Progenitor cell of endocrine pancreas (in vitro differentiated cells): ENCODE measurements around the gene TNRC6B. TPM values are rescaled to one million over a fixed set of nuclear protein-coding genes. Genes with fewer than 3 reads are reported as not detected.
"Not testable (repeated sequence)": the region's sequence is repeated elsewhere in the genome, so short reads cannot be mapped to it uniquely, and the experiment has no call there.

Experiments
- DNase-seq: peaks from one replicate; pipeline ENCODE4 v3.0.0; 2021; ENCODE audit warnings: low spot score; ENCODE audit not compliant: unreplicated experiment
- H3K27ac Mint-ChIP-seq: 2 replicates; pipeline ENCODE4 v1.8.0; 2021; ENCODE audit warnings: mild to moderate bottlenecking, moderate library complexity, mixed read lengths
- H3K27me3 Mint-ChIP-seq: 2 replicates; pipeline ENCODE4 v1.8.0; 2021; ENCODE audit warnings: mixed read lengths
- H3K36me3 Mint-ChIP-seq: 2 replicates; pipeline ENCODE4 v1.8.0; 2022; ENCODE audit warnings: mixed read lengths; ENCODE audit not compliant: insufficient read depth
- H3K4me1 Mint-ChIP-seq: 2 replicates; pipeline ENCODE4 v1.8.0; 2021; ENCODE audit warnings: low read depth, mixed read lengths
- H3K4me3 Mint-ChIP-seq: 2 replicates; pipeline ENCODE4 v1.8.0; 2021; ENCODE audit warnings: low read depth, mild to moderate bottlenecking, moderate library complexity, mixed read lengths
- H3K9me3 Mint-ChIP-seq: 2 replicates; pipeline ENCODE4 v1.8.0; 2021; ENCODE audit warnings: low read depth, mixed read lengths
- total RNA-seq: library from RNA; stranded (reverse); gene quantifications from 2 replicates; pipeline ENCODE4 v1.2.1, GENCODE V29; 2021
- TF ChIP-seq, protein P1 (sequence below): fragments of 200-600 bp; sonication (generic); IDR thresholded peaks from one replicate; pipeline ENCODE4 v1.5.0; 2021; ENCODE audit warnings: antibody characterized with exemption, mild to moderate bottlenecking; ENCODE audit not compliant: unreplicated experiment

The TNRC6B gene
- total RNA-seq, 1 donor from 2014 or later = 73.2 TPM

DNA sequence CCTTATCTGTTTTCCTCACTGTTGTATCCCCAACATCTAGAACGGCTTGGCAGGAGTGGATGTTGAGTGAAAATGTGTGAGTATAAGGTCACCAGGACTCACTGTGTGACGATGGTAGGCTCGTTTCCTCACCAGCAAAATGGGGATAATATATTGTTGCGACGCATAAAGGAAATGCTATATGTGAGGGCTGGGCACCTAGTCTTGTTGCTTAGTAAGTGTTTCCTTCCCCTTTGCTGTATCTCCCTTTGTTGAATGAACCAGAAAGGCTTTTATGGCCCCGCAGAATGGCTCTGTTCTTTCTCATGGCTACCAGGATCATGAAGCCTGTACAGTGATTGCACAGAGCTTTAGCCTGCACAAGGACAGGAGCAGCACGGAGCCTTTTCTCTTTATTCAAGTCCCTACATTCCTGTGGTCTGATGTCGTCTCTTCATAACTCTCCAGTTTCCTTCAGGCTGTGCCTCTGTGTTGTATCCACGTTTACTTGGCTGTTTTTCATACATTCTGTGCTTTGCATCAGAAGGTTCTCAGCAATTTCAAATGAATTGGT lies 5.4 kb downstream of the TNRC6B start:
- Mint-ChIP-seq H3K27ac (peak overlapping the region; percentile 91), H3K4me1 (peaks cover 62% of the 10 kb centered on the region), H3K36me3 (peaks cover 5% of the 10 kb centered on the region), H3K27me3 (no peaks in the 10 kb centered on the region), H3K4me3 (no peak overlapping the region), H3K9me3 (peaks cover 5% of the 10 kb centered on the region)
- TF ChIP-seq, protein P1, sequence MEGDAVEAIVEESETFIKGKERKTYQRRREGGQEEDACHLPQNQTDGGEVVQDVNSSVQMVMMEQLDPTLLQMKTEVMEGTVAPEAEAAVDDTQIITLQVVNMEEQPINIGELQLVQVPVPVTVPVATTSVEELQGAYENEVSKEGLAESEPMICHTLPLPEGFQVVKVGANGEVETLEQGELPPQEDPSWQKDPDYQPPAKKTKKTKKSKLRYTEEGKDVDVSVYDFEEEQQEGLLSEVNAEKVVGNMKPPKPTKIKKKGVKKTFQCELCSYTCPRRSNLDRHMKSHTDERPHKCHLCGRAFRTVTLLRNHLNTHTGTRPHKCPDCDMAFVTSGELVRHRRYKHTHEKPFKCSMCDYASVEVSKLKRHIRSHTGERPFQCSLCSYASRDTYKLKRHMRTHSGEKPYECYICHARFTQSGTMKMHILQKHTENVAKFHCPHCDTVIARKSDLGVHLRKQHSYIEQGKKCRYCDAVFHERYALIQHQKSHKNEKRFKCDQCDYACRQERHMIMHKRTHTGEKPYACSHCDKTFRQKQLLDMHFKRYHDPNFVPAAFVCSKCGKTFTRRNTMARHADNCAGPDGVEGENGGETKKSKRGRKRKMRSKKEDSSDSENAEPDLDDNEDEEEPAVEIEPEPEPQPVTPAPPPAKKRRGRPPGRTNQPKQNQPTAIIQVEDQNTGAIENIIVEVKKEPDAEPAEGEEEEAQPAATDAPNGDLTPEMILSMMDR = no peak
- no peak for DNase-seq

DNA sequence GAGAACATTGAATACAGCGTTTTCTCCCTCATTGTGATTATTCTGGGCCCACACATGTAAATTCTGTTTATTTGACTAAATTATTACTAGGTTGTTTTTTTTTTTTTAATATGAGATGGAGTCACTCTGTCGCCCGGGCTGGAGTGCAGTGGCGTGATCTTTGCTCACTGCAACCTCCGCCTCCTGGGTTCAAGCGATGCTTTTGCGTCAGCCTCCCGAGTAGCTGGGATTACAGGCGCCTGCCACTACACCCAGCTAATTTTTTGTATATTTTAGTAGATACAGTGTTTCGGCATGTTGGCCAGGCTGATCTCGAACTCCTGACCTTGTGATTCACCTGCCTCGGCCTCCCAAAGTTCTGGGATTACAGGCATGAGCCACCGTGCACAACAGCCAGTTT lies 5.9 kb downstream of the TNRC6B start:
- not testable (repeated sequence) for H3K9me3 Mint-ChIP-seq, H3K36me3 Mint-ChIP-seq, H3K4me3 Mint-ChIP-seq, DNase-seq, H3K27me3 Mint-ChIP-seq
- H3K27ac Mint-ChIP-seq = peak overlapping the region; percentile 91
- H3K4me1 Mint-ChIP-seq = peaks cover 67% of the 10 kb centered on the region

DNA sequence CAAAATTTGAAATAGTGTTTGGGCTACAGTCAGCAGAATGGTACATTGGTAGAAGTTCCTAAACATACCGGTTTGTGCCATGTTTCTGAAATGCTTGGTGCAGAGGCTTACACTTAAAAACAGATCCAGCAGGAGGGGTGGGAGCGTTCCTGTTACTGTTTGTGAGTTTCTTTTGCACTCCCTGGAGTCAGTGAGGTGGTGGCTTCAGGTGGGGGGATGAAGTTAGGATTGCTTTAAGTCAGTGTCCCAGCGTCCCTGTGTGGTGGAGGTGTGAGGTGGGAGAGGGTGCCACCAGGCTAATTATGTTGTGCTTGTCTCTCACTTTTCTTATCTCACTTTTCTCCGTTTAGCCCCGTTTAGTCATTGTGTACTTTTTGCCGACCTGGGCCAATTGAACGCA lies 9.7 kb downstream of the TNRC6B start:
- Mint-ChIP-seq H3K27me3 (no peaks in the 10 kb centered on the region), H3K27ac (peak overlapping the region; percentile 84), H3K36me3 (peaks cover 8% of the 10 kb centered on the region), H3K4me1 (peaks cover 64% of the 10 kb centered on the region), H3K9me3 (peaks cover 5% of the 10 kb centered on the region), H3K4me3 (no peak overlapping the region)
- DNase-seq = no peak
- TF ChIP-seq, protein P1 = no peak

- DNase-seq = no peak
- no peak overlapping the region for H3K4me3 Mint-ChIP-seq
- peaks cover 5% of the 10 kb centered on the region for H3K9me3 Mint-ChIP-seq
- no peaks in the 10 kb centered on the region for H3K27me3 Mint-ChIP-seq
- TF ChIP-seq, protein P1 = no peak
- H3K27ac Mint-ChIP-seq = no peak overlapping the region
- peaks cover 66% of the 10 kb centered on the region for H3K4me1 Mint-ChIP-seq
- peaks cover 7% of the 10 kb centered on the region for H3K36me3 Mint-ChIP-seq
Observed at GRCh38 chr22:40189997-40190396, 12.3 kb downstream of the TNRC6B start.

DNA sequence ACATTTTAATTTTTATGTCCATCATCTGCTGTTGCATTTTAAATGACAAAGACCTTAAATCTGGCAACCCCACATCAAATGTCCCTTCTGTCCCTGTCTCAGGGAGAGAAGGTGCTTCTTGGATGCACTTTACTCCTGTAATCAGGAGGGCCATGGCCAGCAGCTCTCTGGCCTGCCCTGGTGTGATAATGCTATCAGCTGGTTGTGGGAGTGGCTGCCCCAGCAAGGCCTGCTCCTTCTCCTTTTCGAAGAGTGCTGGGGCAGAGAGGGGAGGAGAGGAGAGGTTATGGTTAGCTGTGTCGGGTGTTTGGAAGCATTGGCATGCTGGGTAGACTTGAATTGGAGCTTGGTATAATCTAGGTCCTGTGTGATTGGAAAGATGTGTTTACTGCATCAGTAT lies 12.8 kb downstream of the TNRC6B start:
- Mint-ChIP-seq H3K9me3 (peaks cover 5% of the 10 kb centered on the region), H3K4me3 (peak overlapping the region; percentile 22), H3K27ac (peak overlapping the region; percentile 67), H3K4me1 (peaks cover 66% of the 10 kb centered on the region), H3K27me3 (no peaks in the 10 kb centered on the region), H3K36me3 (peaks cover 7% of the 10 kb centered on the region)
- TF ChIP-seq, protein P1 = no peak
- no peak for DNase-seq
